Endothelial cell of umbilical vein (primary cell): ENCODE measurements around the gene CGAS. TPM values are rescaled to one million over a fixed set of nuclear protein-coding genes. Genes with fewer than 3 reads are reported as not detected.

ENCODE experiments used
- BruUV-seq: library from RNA; stranded (reverse); fragments of 400-500 nt; replicated peaks from 2 replicates; lab custom pipeline; 2021; lab: Mats Ljungman, UMichigan
- CTCF ChIA-PET: fragments of 300-600, 350-600 bp; sonication (Branson Sonifier 250); formaldehyde crosslinking; loops from one replicate; lab custom pipeline; 2021; ENCODE audit warnings: antibody characterized with exemption, inconsistent platforms; lab: Charles Lee
- POLR2A ChIA-PET: fragments of 300-600, 350-600 bp; sonication (Branson Sonifier 250); formaldehyde crosslinking; loops from one replicate; lab custom pipeline; 2021; ENCODE audit warnings: antibody characterized with exemption, inconsistent platforms; lab: Charles Lee
- DNase-seq: peaks from one replicate; pipeline ENCODE4 v3.0.0-alpha.2; 2011; ENCODE audit warnings: low read depth, low spot score
- FAIRE-seq: peaks from 2 replicates; lab custom pipeline; 2011; peaks lifted over from hg19 to GRCh38; lab: Jason Lieb, UNC
- H2AFZ ChIP-seq: 2 replicates; pipeline ENCODE4 v1.6.0; 2012; ENCODE audit warnings: low read depth, low read length, control low read depth, inconsistent platforms
- H3K27ac ChIP-seq: 2 replicates; pipeline ENCODE4 v1.5.1; 2011; ENCODE audit warnings: low read depth, mild to moderate bottlenecking, control low read depth, low read length, moderate library complexity; ENCODE audit not compliant: insufficient read depth
- H3K27me3 ChIP-seq, 2 experiments: 2 replicates each; pipeline versions ENCODE4 v1.6.0 to v1.6.1; 2011; ENCODE audit warnings: low read length in 2 of 2, mixed read lengths in 1 of 2; ENCODE audit not compliant: control insufficient read depth in 2 of 2, insufficient read depth in 2 of 2
- H3K36me3 ChIP-seq, 2 experiments: 2 replicates in 1 of 2; 3 replicates in 1 of 2; pipeline ENCODE4 v1.5.1; 2011; ENCODE audit warnings: low read length in 2 of 2, mild to moderate bottlenecking in 1 of 2, moderate library complexity in 1 of 2; ENCODE audit not compliant: control insufficient read depth in 2 of 2, insufficient read depth in 2 of 2; ENCODE audit errors: extremely low read depth in 1 of 2
- H3K4me1 ChIP-seq: 3 replicates; pipeline ENCODE4 v1.5.1; 2011; ENCODE audit warnings: mild to moderate bottlenecking, low read length; ENCODE audit not compliant: control insufficient read depth, insufficient read depth; ENCODE audit errors: extremely low read depth
- H3K4me2 ChIP-seq: 2 replicates; pipeline ENCODE4 v1.6.1; 2011; ENCODE audit warnings: low read length, control low read depth, mixed read lengths; ENCODE audit not compliant: insufficient read depth
- H3K4me3 ChIP-seq, 3 experiments: fragments of 200-600 bp in 1 of 3; sonication (generic), shearing (Covaris generic) in 1 of 3; replicated peaks in 1 of 3; 2 replicates each; pipeline ENCODE4 v1.5.1; 2011 to 2016; ENCODE audit warnings: control low read depth in 3 of 3, low read length in 3 of 3, mild to moderate bottlenecking in 2 of 3, inconsistent platforms in 1 of 3, low read depth in 1 of 3, moderate library complexity in 1 of 3; ENCODE audit not compliant: insufficient read depth in 1 of 3
- H3K79me2 ChIP-seq: 2 replicates; pipeline ENCODE4 v1.6.0; 2012; ENCODE audit warnings: low read length, inconsistent platforms; ENCODE audit not compliant: control insufficient read depth, insufficient read depth
- H3K9ac ChIP-seq: replicated peaks from 2 replicates; pipeline ENCODE3; 2011; ENCODE audit warnings: low read length, control low read depth; ENCODE audit not compliant: insufficient read depth; ENCODE audit errors: extremely low read depth
- H3K9me1 ChIP-seq: replicated peaks from 3 replicates; pipeline ENCODE4 v1.6.0; 2011; ENCODE audit warnings: mild to moderate bottlenecking, low read length; ENCODE audit not compliant: control insufficient read depth, insufficient read depth; ENCODE audit errors: extremely low read depth
- H3K9me3 ChIP-seq: replicated peaks from 2 replicates; pipeline ENCODE4 v1.5.1; 2012; ENCODE audit warnings: low read length, inconsistent platforms; ENCODE audit not compliant: control insufficient read depth, insufficient read depth
- H4K20me1 ChIP-seq: replicated peaks from 2 replicates; pipeline ENCODE3; 2011; ENCODE audit warnings: mild to moderate bottlenecking, low read length; ENCODE audit not compliant: control insufficient read depth, insufficient read depth; ENCODE audit errors: extremely low read depth
- FOS ChIP-seq: IDR thresholded peaks from 2 replicates; pipeline ENCODE4 v1.6.1; 2011; ENCODE audit warnings: mild to moderate bottlenecking, low read length, moderate library complexity, borderline replicate concordance; ENCODE audit not compliant: insufficient read depth
- GATA2 ChIP-seq: IDR thresholded peaks from 2 replicates; pipeline ENCODE4 v1.7.0; 2011; ENCODE audit warnings: low read depth, mild to moderate bottlenecking, moderate library complexity, mixed read lengths, low read length; ENCODE audit not compliant: insufficient read length, insufficient read depth
- JUN ChIP-seq: IDR thresholded peaks from 2 replicates; pipeline ENCODE4 v1.6.1; 2011; ENCODE audit warnings: borderline replicate concordance, low read depth; ENCODE audit not compliant: insufficient read length, insufficient read depth
- POLR2AphosphoS5 ChIP-seq: IDR thresholded peaks from 2 replicates; pipeline ENCODE4 v1.6.1; 2012; ENCODE audit warnings: low read depth, mild to moderate bottlenecking, control low read depth, low read length, moderate library complexity; ENCODE audit not compliant: insufficient read depth
- dilution Hi-C: fragments of 300-500 bp; cut with MboI; formaldehyde crosslinking; loops from one replicate; pipeline ENCODE4 v1.15.0; 2019; ENCODE audit warnings: low sequenced_read_pairs; ENCODE audit not compliant: extremely low pct_ligation_motif_present
- intact Hi-C: fragments of 100-400 bp; cut with micrococcal nuclease; formaldehyde crosslinking; loops from one replicate; pipeline ENCODE4 v1.10.0; 2022
- polyA plus RNA-seq, 4 experiments: library from polyadenylated mRNA; depleted of rRNA in 3 of 4; stranded (reverse) in 3 of 4; unstranded in 1 of 4; fragments of >200 nt; gene quantifications; 2 replicates each; pipeline versions ENCODE4 v1.2.1 to v1.2.3, GENCODE V29; 2011 to 2012; ENCODE audit warnings: missing spikeins in 1 of 4
- total RNA-seq: library from RNA; stranded (reverse); gene quantifications from 2 replicates; pipeline ENCODE4 v1.2.3, GENCODE V29; 2021
- TF ChIP-seq, protein P1 (sequence below), 2 donors: IDR thresholded peaks; 1 replicate in 1 of 2; 2 replicates in 1 of 2; pipeline ENCODE4 v1.5.1; 2011; ENCODE audit warnings: low read length in 2 of 2, mild to moderate bottlenecking in 2 of 2, moderate library complexity in 2 of 2, control low read depth in 1 of 2, inconsistent platforms in 1 of 2, low read depth in 1 of 2; ENCODE audit not compliant: insufficient read depth in 1 of 2; ENCODE audit errors: extremely low read depth in 1 of 2
- TF ChIP-seq, protein P2 (sequence below): IDR thresholded peaks from 2 replicates; pipeline ENCODE4 v1.6.1; 2011; ENCODE audit not compliant: insufficient read depth, insufficient read length

The CGAS gene
- total and polyA plus RNA-seq, 2 donors (not counting 3 experiments of a cell fraction or from before 2014, with no cell fraction given) = 1.9 to 7.4 TPM

DNA sequence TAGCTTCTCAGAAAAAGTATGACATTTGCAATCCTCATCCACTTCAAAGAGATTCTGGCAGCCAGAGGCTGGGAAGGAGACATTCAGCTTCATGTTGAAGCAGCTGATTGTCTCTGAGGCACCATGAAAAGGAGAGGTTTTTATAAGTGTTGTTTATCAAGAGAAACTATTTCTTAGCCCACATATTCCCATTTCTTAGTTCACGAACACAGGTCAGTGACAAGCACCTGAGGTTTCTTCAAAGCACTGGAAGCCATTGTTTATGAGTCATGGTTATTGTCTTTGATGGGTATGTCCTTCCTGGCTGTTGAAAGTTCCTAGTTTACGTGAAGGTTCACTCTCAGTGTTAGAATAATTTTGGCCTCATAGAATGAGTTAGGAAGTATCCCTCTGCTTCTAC is 60.4 kb downstream of the CGAS start:
- Histone ChIP-seq H3K79me2 (no peaks in the 10 kb centered on the region), H3K9ac (no peak overlapping the region), H4K20me1 (no peaks in the 10 kb centered on the region), H3K4me2 (no peak overlapping the region), H2AFZ (no peak overlapping the region), H3K4me3 (no peak overlapping the region), H3K4me1 (peaks cover 10% of the 10 kb centered on the region), H3K27ac (no peak overlapping the region), H3K9me3 (no peaks in the 10 kb centered on the region), H3K9me1 (no peaks in the 10 kb centered on the region), H3K36me3 (no peaks in the 10 kb centered on the region), H3K27me3 (no peaks in the 10 kb centered on the region)
- DNase-seq (no peak), FAIRE-seq (no peak)
- dilution Hi-C loops = no loop called here
- no TSS peak for BruUV-seq
- TF ChIP-seq GATA2 = no peak
- TF ChIP-seq, protein P1, sequence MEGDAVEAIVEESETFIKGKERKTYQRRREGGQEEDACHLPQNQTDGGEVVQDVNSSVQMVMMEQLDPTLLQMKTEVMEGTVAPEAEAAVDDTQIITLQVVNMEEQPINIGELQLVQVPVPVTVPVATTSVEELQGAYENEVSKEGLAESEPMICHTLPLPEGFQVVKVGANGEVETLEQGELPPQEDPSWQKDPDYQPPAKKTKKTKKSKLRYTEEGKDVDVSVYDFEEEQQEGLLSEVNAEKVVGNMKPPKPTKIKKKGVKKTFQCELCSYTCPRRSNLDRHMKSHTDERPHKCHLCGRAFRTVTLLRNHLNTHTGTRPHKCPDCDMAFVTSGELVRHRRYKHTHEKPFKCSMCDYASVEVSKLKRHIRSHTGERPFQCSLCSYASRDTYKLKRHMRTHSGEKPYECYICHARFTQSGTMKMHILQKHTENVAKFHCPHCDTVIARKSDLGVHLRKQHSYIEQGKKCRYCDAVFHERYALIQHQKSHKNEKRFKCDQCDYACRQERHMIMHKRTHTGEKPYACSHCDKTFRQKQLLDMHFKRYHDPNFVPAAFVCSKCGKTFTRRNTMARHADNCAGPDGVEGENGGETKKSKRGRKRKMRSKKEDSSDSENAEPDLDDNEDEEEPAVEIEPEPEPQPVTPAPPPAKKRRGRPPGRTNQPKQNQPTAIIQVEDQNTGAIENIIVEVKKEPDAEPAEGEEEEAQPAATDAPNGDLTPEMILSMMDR (IDR thresholded peaks at IDR 0.05; ENCODE audit: extremely low read depth in 1 of 2, insufficient read depth in 1 of 2, low read depth in 1 of 2, low read length in 2 of 2) = no peak
- no peak for TF ChIP-seq POLR2AphosphoS5
- no peak for TF ChIP-seq FOS
- TF ChIP-seq, protein P2, sequence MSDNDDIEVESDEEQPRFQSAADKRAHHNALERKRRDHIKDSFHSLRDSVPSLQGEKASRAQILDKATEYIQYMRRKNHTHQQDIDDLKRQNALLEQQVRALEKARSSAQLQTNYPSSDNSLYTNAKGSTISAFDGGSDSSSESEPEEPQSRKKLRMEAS = no peak
- no peak for TF ChIP-seq JUN
- CTCF ChIA-PET = interaction anchor here (1.1 kb wide), 1 partner anchor 12 kb away, joined by 3 read pairs; no protein-coding TSS in a partner anchor
- POLR2A ChIA-PET = interaction anchor here (0.5 kb wide), 1 partner anchor 61 kb away, joined by 3 read pairs; no protein-coding TSS in a partner anchor
- intact Hi-C loops = no loop called here
